HG03558 (cell line): ENCODE results near the gene PRDM15.
"Not testable (repeated sequence)": the region's sequence is repeated elsewhere in the genome, so short reads cannot be mapped to it uniquely, and the experiment has no call there.

Experiments used
- ATAC-seq: cut with Tn5 transposase; IDR thresholded peaks from one replicate; pipeline ENCODE4 v1.9.1; 2021; ENCODE audit warnings: moderate number of reproducible peaks; ENCODE audit not compliant: unreplicated experiment; ENCODE audit errors: extremely low read depth

PRDM15 gene

DNA sequence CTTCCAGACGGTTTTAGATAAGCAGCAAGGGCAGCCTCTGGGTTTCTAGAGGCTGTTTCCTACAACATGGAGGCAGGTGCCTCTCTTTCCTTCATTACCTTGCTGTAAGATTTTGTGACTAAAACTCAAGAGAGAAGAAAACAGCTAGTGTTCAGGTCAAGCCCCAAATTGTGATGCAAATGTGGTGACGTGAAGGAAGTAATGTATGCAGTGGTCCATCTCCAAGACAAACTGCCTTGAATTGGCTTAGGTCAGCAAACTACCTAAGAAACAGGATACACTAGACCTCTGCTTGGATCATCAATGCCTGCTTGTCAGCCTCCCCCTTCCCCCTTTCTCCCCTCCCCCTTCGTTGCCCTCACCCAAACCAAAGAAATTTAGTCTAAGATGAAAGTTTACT, 83.4 kb downstream of the PRDM15 start:
- ATAC-seq = no peak

- no peak for ATAC-seq
Observed at GRCh38 chr21:41794600-41794999, 84.5 kb downstream of the PRDM15 start.

GRCh38 chr21:41792711-41793110, 86.4 kb downstream of the PRDM15 start:
- no peak for ATAC-seq

DNA sequence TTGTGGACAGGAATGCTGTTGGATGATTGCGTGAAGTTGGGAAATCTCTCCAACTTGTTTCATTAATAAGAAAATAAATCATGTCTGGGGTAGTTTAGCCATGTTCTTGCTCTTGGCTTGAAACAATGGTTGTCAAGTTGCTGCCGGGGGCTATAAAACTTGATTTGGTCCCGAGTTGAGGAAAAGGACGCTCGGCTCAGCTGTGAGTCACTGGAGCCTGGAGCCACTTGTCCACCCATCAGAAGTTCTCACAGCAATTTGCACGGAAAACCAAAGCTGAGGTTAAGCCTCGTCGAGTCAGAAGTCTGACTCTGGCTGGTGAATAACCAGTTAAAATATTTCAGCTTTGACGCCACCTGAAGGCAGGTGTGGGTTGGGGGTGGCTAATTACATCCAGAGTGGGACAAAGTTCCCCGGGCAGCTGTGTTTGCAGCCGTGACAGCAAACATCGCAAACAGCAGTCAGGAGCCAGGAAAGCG, 92.6 kb downstream of the PRDM15 start:
- no peak for ATAC-seq

DNA sequence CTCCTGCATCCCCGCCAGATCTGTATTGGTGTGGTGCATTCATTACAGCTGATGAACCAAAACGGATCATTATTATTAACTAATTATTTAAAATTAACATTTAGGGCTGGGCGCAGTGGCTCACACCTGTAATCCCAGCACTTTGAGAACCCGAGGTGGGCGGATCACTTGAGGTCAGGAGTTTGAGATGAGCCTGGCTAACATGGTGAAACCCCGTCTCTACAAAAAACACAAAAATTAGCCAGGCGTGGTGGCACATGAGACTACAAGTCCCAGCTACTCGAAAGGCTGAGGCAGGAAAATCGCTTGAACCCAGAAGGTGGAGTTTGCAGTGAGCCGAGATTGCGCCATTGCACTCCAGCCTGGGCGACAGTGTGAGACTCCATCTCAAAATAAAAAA, 93.9 kb downstream of the PRDM15 start:
- ATAC-seq = not testable (repeated sequence)

DNA sequence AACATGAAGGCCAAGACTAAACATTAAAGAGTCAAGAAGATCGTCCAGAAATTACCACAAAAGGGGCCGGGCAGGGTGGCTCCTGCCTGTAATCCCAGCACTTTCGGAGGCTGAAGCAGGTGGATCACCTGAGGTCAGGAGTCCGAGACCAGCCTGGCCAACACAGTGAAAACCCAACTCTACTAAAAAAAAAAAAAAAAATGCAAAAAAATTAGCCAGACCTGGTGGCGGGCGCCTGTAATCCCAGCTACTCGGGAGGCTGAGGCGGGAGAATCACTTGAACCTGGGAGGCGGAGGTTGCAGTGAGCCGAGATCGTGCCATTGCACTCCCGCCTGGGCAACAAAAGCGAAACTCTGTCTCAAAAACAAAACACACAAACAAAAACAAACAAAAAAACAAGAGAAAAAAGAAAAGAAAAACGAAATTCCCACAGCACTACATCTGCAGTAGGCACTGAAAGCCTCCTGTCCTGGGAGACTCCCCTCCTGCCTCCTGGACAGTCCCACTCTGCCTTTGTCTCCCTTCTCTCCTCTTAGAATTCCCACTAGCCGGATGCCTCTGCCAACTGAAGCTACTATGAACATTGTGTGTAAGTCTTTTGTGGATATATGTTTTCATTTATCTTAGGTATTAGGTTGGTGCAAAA, 94.6 kb downstream of the PRDM15 start:
- ATAC-seq = no peak

GRCh38 chr21:41783476-41784180, 95.5 kb downstream of the PRDM15 start:
- no peak for ATAC-seq

DNA sequence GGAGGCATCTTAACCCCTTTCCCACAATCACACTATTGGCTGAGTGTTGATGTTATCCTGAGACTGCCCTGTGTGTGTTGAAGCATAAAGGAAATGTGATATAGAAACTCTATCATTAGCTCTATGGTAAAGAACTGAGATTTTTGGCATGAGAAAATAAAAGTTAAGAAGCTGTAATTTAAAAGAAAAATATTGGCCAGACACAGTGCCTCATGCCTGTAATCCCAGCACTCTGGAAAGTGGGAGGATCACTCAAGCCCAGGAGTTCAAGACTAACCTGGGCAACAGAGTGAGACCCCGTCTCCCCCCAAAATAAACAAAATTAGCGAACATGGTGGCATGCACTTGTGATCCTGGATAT, 98.1 kb downstream of the PRDM15 start:
- no peak for ATAC-seq

- ATAC-seq = no peak
Observed at GRCh38 chr21:41780337-41781049, 98.7 kb downstream of the PRDM15 start.

GRCh38 chr21:41779659-41780058, 99.5 kb downstream of the PRDM15 start:
- no peak for ATAC-seq

- ATAC-seq = no peak
Observed at GRCh38 chr21:41778930-41779600, 100.1 kb downstream of the PRDM15 start.

DNA sequence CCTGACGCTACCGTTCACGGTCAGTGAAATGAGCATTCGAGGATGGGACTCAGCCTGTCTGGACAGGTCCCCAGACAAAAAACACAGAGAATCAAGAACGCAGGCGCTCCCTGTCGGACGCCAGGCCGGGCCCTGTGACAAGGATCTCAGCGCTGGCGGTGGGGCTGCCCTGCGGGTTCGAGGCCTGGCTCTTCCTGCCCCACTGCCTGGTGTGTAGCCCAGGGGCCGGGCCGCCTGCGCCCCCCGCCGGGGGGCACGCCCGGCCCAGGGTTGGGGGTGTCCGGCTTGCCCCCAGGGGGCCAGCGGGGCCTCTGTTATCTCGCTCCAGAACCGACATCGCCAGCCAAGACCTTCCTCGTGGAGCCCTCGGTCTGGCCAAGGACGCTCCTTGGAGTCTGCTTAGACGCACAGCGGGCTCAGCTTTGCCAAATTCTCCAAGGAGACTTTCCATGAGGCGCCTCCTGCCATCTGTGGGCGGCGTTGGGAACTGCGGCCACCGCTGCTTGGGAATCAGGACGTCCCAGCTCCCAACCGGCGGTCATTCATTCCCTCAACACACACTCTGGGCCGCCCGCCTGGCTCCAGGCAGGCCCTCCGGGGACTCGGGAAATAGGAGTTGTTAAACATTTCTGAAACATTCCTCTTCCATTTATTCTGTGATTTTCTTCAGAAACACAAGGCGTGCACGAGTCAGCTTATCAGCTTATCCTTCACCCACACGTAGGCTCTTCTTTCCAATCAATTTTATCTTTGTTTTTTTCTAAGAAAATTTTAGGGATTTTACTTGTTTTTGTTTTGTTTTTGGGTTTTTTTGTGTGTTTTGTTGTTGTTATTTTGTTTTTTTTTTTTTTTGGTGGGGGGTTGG, 101.0 kb downstream of the PRDM15 start:
- no peak for ATAC-seq

GRCh38 chr21:41776778-41777177, 102.4 kb downstream of the PRDM15 start:
- no peak for ATAC-seq

DNA sequence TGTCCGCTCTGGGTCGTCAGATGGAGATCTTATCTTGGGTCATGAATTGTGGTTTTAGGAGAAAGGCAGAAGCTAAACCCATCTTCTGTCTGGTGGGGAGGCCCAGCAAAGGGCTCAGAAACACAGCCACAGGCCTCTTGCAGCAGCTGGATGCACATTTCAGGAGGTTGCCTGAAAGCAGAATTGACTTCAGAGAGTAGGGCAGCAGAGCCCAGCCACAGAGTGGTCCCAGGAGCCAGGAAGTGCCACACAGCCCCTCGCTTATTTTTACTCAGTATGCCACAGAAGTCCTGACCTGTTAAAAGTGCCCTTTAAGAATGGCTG, 104.0 kb downstream of the PRDM15 start:
- no peak for ATAC-seq

GRCh38 chr21:41774467-41775148, 104.5 kb downstream of the PRDM15 start:
- ATAC-seq = no peak

DNA sequence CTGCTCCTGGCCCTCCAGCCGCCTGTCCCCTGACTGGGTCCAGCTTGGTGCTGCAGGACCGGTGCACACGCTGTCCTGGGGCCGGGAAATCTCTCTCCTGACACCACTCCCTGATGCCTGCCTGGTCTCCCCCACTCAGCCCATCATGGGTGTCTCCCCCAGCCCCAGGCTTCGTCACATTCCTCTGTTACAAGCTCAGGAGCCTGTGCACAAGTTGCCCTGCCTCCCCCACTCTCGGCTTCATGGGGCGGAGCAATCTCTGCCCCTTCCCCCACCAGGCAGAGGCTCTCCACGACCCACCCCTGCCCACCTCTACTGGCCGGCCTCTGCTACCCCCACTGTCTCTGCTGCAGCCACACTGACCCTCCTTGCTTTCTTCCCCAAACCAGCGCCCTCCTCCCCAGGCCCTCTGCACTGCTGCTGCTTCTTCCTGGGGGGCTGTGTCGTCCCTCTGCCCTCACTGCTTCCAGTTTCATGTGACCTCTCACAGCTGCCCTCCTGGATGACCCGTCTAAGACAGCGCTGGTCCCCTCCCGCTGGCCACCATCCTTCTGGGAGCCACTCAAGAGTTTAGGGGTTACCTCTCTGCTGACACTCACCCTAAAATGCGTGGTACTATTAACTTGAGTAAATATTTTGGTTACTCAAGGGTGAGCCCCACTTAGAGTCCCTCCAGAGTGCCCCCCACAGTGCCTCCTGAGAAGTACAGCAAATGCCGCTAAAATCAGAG, 106.6 kb downstream of the PRDM15 start:
- ATAC-seq = no peak

- ATAC-seq = no peak
Observed at GRCh38 chr21:41771625-41771945, 107.6 kb downstream of the PRDM15 start.

- ATAC-seq = no peak
Observed at GRCh38 chr21:41770901-41771624, 108.1 kb downstream of the PRDM15 start.
